Stimulated activated CD8-positive, alpha-beta memory T cell treated with anti-CD3 and anti-CD28 coated beads, Interleukin-15, amount 100 ng/mL, for 48 hours (primary cell): ENCODE measurements around the gene SMOC2.
"Not testable (repeated sequence)": the region's sequence is repeated elsewhere in the genome, so short reads cannot be mapped to it uniquely, and the experiment has no call there.

Experiments
- DNase-seq, 2 donors: peaks; one replicate each; pipeline ENCODE4 v3.0.0-alpha.2; 2020; ENCODE audit warnings: low read depth in 2 of 2

The SMOC2 gene

DNA sequence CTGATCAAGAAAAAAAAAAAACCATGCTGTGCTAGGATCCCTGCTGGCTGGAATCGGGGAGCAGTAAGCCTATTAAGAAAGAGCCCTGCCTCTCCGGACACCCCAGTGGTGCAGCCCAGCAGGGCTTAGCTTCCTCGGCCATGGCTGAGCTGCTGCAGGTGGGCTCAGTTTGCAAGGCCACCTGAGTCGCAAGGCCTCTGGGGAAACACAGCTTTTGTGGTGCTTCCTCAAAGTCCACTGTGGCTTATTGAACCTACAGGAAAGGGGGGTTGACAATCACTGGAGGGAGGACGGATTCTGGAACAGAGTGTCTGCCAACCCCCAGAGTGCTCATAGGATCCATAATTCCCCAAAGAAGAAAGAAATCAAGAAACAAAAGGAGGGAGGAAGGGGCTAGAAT lies 240.8 kb downstream of the SMOC2 start:
- DNase-seq, result no peak

DNA sequence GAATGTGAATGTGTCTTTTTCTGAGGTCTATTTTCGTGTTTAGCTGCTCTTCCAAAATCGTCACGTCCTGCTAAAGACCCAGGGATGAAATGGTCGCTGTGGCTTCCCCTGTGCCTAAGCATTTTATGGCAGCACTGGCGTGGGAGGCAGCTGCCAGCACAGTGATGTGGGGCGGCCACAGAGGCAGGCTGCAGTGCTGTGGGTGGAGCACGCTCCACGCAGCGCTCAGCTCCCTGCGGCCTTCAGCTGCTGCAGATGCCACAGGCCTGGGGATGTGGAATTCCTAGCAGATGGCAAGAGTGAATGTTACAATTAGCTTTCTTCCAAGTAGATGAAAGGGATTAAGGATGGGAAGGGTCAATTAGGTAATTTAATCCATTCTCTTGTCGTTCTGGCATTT lies 242.6 kb downstream of the SMOC2 start:
- no peak for DNase-seq

DNA sequence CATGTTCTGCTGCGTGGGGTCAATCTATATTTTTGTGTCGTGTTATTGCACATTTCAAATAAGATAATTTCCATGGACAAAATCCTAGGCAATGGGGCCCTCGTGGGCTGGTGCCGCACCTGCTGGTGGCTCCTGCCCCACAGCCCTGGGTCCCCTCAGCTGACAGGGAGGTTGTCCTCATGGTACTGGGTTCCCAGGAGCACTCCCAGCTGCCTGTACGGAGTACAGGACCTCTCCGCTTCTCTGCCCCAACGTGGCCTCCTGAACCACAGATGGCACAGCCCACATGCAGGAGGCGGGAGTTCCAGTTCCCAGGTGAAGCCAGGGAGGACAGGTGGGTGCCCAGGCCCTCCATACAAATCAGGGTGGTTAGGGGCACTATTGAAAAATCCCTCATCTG lies 243.5 kb downstream of the SMOC2 start:
- DNase-seq, result no peak

DNA sequence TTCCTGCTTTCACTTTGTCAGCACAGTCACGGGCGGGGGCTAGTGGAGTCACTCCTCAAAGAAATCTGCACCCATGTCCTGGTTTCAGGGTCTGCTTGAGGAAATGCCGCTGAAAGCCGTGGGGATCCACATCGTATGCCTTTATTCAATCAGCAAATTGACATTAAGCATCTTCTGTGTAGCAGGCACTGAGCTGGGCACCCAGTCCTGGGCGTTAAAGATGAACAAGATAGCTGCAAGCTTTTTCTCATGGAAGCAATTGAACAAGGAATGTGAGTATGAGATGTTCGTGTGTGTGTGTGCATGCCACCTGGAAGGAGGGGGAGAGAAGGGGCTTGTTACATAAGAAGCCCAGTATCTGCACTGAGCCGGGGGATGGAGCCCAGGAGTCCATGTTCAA lies 243.9 kb downstream of the SMOC2 start:
- DNase-seq, result no peak

DNA sequence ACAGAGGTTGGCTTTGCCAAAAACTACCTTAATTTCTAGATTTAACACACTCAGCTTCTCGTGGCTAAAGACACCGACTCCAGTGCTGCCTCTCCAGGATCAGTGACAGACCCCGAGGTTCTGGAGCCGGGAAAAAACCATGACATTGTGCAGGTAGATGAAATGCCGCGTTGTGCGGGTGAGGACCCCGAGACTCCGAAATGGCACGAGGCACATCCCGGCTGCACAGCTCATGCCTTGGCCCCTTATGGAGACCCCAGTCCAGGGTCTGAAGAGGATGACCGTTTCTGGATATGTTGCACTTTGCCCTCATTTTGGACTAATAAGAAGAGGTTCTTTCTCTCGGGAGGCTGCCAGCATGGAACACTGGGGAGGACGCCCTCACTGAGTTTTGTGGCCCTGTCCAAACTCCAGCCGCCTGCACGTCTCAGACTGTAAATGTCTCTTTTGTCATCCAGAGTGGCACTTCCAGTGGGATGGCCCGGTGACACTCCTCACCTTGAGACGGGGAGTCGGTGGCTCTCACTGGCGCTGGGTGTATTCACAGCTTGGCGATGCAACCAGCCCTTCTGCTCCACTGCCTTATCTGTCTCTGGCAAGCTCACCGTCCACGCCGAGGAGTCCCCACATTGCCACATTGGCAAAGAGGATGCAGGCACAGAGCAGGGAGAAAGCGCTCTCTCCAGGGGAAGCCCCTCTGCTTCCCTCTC lies 245.2 kb downstream of the SMOC2 start:
- no peak for DNase-seq

DNA sequence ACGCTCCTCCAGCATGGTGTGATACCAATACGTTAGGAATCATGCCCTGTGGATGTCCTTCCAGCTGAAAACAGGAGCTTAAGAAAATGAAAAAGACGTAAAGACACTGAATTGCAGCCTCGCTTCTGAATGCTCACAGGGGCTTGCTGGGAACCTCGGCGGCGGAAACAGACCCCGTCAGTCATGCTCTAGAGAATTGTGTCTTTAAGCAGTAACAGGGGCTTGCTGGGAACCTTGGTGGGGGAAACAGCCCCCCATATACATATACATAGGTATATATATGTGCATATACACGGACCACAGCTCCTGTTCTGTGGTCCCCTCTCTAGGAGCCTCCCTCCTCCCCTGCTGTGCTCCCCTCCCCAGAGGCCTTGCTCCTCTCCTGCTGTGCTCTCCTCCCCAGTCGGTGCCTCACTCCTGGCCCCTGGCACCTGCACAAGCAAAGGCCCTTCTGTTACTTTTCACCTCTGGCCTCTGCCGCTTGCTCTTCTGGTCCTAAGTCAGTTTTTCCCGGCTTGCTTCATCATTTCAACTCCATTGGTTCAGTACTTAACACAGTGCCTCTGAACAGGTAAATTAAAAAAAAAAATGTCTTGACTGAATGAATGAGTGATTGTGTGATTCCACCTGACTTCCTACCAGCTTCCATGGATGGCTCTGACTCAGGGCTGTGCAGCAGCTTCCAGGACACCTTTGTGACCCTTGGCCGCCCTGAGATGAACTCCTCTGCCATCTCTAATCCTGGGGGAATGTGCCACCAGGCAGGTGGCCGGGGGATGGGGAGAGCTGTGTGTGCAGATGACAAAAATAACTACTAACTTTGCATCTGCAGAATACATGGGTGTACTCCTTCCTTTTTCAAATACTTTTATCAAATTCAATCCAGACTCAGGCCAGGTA lies 246.1 kb downstream of the SMOC2 start:
- no peak for DNase-seq

DNA sequence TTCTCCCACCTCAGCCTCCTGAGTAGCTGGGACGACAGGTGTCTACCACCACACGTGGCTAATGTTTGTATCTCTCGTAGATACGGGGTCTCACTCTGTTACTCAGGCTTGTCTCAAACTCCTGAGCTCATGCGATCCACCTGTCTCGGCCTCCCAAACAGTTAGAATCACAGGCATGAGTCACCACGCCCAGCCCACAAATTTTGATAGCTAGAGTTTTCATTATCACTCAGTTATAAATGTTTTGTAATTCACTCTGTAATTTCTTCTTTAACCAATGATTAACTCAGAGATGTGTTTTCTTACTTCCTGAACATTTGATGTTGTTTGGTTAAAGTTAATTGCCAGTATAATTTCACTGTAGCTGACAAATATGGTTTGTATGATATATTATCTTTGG lies 249.3 kb downstream of the SMOC2 start:
- no peak for DNase-seq

DNA sequence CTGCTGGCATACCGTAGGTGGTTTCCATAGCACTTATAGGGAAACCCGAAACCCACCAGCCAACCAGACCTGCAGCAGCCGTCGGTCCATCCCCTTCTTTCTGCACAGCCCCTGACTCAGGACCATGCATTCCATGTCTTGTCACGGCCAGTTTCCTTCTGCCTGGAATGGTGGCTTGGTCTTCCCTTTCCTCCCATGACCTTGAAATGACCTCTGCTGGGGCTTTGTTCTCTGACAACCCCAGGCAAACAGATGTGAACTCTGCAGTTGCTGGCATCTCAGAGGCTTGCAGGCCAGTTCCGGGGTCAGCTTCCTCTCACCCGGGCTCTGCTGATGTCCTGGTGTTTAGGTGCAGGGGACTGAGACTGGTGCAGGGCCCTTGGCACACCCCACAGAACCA lies 250.8 kb downstream of the SMOC2 start:
- no peak for DNase-seq

DNA sequence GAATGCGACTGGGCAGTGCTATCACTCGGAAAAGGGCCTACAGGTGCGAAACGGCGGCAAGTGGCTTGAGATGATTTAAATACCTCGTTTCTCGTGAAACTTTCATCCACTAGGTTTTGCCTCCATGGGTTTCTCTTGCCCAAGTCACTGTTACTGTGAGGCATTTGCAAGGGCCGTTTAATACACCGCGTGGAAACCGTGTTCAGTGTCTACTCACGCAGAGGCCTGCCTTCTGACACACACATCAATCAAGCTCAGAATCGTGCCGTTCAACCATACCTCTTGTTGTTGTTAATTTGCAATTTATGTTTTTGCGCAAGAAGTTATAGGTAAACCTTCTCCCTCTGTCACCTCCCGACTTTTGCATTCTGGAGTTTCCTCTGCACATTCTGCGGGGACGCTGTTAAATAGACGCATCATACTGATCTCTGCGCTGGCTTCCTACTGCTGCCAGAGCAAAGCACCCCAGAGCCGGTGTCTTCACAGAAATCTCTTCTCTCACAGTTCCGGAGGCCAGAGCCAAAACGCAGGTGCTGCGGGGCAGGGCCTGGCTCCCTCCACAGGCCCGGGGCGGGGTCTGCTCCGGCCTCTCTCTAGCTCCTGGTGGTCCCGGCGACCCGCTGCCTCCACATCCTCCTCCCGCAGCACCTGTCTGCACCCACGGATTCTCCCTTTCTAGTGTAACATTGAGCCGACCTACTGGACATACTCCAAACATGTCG lies 251.4 kb downstream of the SMOC2 start:
- no peak for DNase-seq

DNA sequence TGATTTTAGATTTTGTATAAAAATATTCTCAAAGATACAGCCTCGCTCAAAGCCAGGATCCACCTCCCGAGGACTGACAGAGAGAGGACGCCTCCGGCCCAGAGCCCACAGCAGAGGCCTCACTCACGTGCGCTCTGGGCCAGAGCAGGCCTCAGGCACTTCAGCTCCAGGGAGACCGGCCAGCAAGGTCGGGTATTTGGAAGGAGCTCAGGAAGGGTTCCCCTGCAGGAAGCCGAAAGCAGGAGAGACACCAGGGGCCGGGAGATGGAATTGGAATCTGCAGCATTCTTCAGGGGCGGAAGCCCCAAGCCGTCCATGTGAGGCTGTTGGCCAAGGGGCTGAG lies 251.9 kb downstream of the SMOC2 start:
- not testable (repeated sequence) for DNase-seq

DNA sequence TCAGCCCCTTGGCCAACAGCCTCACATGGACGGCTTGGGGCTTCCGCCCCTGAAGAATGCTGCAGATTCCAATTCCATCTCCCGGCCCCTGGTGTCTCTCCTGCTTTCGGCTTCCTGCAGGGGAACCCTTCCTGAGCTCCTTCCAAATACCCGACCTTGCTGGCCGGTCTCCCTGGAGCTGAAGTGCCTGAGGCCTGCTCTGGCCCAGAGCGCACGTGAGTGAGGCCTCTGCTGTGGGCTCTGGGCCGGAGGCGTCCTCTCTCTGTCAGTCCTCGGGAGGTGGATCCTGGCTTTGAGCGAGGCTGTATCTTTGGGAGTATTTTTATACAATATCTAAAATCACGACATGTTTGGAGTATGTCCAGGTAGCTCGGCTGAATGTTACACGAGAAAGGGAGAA lies 253.8 kb downstream of the SMOC2 start:
- not testable (repeated sequence) for DNase-seq

DNA sequence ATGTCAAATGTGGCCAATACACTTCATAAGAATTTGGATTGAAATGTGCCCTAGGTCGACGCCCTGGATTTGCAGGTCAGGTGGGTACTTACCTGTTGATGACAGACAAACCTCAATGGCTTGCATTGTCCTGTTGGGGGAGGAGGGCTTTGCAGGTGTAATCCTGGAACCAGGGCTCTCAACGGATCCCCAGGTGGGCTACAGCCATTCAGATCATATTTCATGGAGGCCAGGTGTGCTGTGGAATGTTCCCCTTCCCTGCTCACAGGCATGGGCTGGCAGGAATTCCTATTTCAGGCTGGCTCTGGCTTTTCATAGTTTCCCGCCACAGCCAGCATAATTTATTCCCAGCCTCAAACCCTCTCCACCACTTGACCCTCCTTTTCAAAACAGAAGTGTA lies 254.7 kb downstream of the SMOC2 start:
- DNase-seq, result no peak

DNA sequence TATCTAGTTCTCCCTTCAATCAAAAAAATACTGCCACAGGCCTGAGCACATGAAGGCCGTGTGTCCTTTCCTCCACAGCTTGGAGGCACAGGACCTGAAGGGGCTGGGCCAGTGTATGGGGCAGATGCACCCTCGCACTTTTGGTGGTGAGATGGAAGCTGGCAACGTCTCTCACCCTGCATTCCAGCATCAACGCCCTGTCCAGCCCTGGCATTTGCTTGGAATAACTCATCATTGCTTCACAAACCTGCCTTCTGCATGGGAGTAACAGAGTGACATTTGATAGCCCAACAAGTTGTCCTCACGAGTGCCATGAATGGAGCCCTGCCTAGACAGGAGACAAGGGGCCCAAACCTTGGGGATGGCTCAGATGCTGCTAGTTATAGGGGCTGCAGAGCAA lies 257.9 kb downstream of the SMOC2 start:
- no peak for DNase-seq

DNA sequence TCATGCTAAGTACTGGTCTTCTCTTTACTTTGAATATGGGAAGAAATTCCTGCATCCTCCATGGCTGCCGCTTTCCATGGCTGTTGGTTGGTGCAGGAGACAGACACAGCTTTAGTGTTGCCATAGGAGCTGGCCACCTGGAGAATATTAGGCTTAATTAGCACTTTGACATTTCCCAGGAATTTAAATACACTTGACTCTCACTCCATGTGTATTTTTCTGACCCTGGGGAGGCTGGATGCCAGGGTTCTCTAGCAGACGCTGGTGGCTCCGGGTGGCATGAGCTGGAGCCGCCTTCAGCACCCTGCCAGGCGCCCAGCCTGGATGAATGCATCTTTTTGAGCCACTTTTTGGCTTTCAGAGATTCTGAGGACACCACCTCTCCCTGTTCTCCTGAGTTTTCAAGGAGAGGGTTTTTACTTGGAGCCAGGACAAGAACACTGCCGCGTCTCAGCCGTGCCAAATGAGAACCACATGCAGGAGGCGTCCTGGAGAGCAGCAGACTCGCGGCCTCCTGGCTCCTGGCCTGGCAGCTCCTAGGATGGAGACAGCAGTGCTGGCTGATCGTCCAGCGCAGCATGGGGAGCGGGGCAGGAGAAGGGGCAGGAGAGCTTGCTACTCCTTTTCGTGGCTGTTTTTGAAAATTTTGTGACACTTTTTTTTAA lies 258.8 kb downstream of the SMOC2 start:
- DNase-seq, result no peak

DNA sequence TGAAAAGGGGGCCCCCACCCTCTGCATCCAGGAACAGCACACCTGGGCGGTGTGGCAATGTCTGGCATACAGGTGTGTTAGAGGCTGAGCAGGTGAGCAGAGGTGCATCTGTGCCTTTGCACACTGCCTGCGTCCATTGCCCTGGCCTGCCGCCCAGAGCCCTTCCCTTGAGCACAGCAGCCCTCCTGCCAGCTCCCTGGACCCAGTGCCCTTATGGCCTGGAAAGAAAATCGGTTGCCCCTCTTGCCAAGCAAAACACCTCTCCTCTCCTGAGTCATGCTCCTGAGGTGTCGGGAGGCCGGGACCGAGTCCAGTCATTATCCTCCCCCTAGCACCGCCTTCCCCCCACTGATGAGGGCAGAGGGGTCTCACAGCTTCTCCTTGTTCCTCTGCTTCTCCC lies 259.9 kb downstream of the SMOC2 start:
- no peak for DNase-seq

DNA sequence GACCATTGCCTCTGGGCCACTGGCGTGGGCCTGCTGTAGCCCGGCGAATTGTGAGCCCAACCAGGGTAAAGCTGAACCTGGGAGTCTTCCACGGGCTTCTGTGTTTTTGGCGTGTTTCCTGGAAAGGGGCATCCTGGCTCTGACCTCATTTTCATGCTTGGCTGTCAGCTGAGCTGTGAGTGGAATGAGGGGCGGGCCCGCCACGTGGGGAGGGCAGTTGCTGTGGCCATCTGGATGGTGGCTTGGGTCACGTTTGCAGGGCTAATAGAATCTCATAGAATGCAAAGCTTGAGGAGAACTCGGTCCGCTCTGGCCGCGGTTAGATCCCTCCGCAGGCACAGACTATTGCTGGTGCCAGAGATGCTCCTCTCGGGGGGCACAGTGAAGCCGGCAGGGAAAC lies 263.0 kb downstream of the SMOC2 start:
- DNase-seq, result no peak

DNA sequence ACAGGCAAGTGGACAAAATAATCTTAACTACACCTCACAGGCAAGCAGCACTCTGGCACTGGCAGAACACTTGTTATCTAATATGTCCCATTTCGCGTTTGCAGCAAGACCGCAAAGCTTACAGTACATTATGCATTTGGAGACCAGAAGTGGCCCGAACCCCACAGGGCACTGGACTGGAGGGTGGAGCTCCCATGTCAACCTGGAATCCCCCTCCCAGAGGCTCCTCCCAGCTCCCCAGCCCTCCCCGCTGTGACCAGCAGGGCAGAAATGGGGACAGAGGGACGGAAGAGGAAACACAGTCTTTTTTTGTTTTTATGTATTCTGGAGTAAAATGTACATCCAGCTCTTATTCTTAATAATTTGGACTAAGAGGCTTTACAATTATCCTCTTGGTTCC lies 263.7 kb downstream of the SMOC2 start:
- no peak for DNase-seq

DNA sequence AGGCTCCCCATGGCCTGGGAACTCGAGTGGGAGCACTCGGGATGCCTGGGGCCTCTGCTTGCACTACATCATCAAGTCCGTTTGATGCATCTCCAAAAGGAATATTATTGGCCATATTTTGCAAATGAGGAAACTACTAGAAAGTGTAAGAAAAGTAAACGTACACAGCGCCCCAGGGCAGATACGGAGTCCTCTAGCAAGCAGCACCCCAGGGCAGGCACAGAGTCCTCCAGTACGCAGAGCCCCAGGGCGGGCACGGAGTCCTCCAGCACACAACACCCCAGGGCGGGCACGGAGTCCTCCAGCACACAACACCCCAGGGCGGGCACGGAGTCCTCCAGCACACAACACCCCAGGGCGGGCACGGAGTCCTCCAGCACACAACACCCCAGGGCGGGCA lies 264.3 kb downstream of the SMOC2 start:
- DNase-seq, result not testable (repeated sequence)

DNA sequence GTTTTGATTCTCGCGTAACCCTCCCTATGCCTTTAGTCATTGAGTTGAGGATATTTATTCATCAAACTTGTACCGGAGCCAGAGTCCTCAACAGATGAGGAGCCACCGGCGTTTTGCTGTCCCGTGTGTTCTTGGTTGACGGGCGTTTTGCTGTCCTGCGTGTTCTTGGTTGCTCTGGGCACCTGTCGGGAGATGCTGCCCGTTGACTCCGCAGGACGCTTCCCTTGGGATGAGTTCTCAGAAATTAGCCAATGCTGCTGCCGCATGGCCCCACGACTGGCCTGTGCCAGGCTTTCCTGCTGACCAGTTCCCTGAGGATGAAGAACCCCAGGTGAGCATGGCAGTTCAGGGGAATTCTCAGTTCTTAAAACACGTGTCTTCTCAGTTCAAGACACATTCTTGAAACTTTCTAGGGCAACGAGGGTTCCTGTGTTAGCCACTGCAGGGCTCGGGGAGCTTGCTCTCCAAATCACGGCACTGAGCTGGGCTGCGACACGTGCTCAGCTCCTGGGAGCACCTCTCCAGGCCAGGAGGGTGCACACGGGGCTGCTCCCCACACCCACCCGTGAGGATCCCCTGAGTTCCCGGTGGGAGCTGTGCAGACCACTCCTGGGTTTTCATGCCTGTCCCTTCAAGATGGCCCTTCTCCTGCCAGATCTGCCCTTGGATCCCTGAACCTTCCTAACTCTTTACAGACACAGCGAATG lies 265.6 kb downstream of the SMOC2 start:
- DNase-seq, result no peak

DNA sequence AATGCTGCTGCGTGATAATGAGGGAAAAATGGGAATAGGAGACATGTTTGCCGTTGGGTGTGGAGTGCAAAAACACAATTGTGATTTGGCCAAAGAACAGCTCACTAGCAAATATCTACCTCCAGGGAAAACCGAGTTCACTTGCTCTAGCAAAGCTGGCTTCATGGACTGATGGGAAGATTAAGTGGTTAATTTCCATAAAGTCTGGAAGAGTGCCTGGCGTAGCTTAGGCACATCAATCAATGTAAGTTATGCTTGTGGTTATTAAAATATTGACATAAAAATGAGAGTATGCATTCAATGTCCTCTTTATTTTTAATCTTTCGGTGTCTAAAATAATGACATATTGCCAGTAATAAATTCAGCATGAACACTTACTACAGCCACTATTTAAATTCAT lies 267.5 kb downstream of the SMOC2 start:
- DNase-seq, result no peak

DNA sequence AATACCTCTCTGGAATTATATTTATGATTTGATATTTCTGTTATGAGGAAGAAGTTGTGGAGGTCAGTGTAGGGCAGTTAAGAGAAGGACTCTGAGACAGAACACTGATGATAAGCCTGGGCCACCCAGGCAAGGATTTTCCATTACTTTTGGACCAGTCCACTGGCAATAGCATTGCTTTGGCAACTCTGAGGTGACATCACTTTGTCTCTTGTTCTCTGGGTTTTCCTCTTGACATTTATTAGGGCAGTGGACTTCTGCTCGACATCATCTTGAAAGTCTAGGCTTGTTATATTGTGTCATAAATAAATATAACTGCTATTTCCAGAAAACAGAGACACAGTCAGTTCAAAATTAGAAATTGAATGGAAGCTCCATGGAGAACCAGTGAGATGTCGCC lies 268.0 kb downstream of the SMOC2 start:
- DNase-seq, result no peak

DNA sequence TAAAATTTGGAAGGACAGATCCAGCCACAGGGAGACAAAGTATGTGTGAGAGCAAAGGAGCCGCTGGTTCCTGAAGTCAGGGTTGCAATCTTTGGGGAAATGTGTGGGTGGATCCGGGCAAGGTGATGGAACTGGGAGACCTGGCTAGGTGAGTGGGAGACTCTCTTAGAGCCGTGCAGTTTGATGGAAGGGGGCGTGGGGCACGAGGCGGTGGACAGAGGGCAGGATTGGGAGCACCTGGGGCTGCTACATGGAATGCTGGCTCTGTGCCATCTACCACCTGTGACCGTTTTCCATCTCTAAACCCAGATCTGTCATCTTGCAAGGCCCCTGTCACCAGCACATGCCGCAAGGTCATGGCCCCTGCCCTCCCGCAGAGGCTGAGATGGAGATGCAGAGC lies 268.4 kb downstream of the SMOC2 start:
- DNase-seq, result no peak
